Tibial nerve (tissue), 4 donors: ENCODE data around the gene ARV1.
"Not testable (repeated sequence)": the region's sequence is repeated elsewhere in the genome, so short reads cannot be mapped to it uniquely, and the experiment has no call there.

ENCODE experiments used
- EP300 ChIP-seq, 2 donors: sonication (generic); formaldehyde crosslinking; IDR thresholded peaks; one replicate each; pipeline ENCODE4 v1.6.1; 2017; ENCODE audit warnings: antibody characterized with exemption in 2 of 2, mild to moderate bottlenecking in 1 of 2
- TF ChIP-seq, protein P1 (sequence below), 5 experiments: fragments of 200-600 bp in 3 of 5; fragments of 450-650 bp in 2 of 5; sonication (generic) in 3 of 5; IDR thresholded peaks; one replicate each; pipeline ENCODE4 v1.5.1; 2016 to 2019; ENCODE audit warnings: antibody characterized with exemption in 5 of 5, mild to moderate bottlenecking in 3 of 5, moderate library complexity in 2 of 5

- TF ChIP-seq, protein P1, sequence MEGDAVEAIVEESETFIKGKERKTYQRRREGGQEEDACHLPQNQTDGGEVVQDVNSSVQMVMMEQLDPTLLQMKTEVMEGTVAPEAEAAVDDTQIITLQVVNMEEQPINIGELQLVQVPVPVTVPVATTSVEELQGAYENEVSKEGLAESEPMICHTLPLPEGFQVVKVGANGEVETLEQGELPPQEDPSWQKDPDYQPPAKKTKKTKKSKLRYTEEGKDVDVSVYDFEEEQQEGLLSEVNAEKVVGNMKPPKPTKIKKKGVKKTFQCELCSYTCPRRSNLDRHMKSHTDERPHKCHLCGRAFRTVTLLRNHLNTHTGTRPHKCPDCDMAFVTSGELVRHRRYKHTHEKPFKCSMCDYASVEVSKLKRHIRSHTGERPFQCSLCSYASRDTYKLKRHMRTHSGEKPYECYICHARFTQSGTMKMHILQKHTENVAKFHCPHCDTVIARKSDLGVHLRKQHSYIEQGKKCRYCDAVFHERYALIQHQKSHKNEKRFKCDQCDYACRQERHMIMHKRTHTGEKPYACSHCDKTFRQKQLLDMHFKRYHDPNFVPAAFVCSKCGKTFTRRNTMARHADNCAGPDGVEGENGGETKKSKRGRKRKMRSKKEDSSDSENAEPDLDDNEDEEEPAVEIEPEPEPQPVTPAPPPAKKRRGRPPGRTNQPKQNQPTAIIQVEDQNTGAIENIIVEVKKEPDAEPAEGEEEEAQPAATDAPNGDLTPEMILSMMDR (IDR thresholded peaks at IDR 0.05): not testable (repeated sequence)
- TF ChIP-seq EP300 (IDR thresholded peaks at IDR 0.05): not testable (repeated sequence)
Observed at GRCh38 chr1:231045921-231046729, 67.2 kb downstream of the ARV1 start.
